ENCODE results near the gene MRPL40. TPM values are rescaled to one million over a fixed set of nuclear protein-coding genes. Genes with fewer than 3 reads are reported as not detected.

The MRPL40 gene
- total RNA-seq, 1 donor from 2014 or later: 14.7 TPM

DNA sequence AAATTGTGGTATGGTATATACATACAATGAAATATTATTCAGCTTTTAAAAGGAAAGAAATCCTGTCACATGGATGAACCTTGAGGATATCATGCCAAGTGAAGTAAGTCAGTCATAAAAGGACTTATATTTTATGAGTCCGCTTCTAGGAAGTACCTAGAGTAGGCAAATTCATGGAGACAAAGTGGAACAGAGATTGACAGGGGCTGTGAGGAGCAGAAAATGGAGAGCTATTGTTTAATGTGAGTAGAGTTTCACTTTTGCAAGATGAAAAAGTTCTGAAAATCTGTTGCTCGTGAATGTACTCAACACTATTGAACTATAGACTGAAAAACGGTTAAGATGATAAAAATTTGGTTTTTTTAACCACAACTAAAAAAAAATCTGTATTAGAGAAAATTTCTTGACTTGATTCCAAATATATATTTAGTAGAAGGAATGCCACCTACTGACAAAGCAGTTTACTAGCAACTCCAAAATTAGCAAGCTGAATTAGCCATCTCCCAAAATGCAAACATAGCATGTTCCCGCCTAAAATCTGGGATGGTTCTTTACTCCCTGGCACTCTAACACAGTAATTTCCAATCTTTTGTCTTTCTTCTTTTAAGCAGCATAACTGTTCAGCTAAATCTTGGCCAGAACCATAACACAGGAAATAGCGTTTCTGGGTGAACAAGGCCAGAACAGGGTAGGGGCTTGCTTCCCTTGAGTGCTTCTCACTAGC lies 45.1 kb downstream of the MRPL40 start:
- Histone ChIP-seq H3K27ac (peak overlapping the region; percentile 7 to 98), H3K4me3 (peak overlapping the region; percentile 84 to 85), H3K9me3 (no peaks in the 10 kb centered on the region), H3K4me1 (peaks cover 3 to 11% of the 10 kb centered on the region in 2 donors), H3K36me3 (peaks cover 24 to 25% of the 10 kb centered on the region in 2 donors), H3K27me3 (no peaks in the 10 kb centered on the region)
- no peak for DNase-seq (ENCODE audit: low spot score in 2 of 2)
- intact Hi-C loops (cut with DNase I): loop anchor here (2.0 kb wide), 1 partner anchor 241 kb away; no protein-coding TSS in a partner anchor
- TF ChIP-seq, protein P1, sequence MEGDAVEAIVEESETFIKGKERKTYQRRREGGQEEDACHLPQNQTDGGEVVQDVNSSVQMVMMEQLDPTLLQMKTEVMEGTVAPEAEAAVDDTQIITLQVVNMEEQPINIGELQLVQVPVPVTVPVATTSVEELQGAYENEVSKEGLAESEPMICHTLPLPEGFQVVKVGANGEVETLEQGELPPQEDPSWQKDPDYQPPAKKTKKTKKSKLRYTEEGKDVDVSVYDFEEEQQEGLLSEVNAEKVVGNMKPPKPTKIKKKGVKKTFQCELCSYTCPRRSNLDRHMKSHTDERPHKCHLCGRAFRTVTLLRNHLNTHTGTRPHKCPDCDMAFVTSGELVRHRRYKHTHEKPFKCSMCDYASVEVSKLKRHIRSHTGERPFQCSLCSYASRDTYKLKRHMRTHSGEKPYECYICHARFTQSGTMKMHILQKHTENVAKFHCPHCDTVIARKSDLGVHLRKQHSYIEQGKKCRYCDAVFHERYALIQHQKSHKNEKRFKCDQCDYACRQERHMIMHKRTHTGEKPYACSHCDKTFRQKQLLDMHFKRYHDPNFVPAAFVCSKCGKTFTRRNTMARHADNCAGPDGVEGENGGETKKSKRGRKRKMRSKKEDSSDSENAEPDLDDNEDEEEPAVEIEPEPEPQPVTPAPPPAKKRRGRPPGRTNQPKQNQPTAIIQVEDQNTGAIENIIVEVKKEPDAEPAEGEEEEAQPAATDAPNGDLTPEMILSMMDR (IDR thresholded peaks at IDR 0.05): peak in 1 of 3 experiments; percentile 24

DNA sequence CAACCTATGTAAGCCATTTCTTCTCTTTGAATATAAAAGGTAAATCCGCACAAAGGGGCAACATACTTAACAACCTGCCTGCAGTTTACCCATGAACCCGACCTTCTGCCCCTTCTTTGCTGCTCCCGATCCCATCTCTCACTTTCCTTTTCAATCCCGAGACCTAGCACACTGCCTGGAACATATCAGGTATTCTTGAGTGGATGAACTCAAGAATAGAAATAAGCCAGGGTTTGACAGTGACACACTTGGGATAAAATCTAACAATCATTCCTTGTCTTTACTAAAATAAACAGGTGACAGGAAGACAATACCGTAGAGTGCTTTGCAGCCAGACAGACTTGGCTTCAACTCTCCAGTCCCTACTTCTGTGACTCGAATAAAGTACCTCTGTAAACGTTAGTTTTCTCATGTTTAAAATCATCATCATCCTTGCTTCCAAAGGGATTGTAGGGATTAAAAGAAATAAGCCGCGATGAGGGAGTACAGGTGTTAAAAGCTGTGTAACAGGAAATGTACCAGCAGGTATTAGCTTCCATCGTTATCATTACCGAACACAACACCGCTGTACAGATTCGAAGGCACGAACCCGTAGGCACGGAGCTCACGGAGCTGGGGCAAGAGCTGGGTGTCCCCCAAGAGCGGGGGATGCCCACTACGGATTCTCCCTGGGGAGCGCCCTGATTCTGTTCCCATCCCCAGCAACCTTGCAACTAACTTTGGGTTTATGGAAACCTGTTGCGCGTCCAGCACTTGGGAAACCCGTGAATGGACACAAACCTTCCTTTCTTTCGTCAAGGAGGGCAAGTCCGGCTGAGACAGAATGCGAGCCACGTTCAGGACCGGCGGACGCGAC lies 45.9 kb downstream of the MRPL40 start:
- DNase-seq (ENCODE audit: low spot score in 2 of 2): no peak
- no peaks in the 10 kb centered on the region for H3K9me3 ChIP-seq
- intact Hi-C loops (cut with DNase I): loop anchor here (2.0 kb wide), 1 partner anchor 241 kb away; no protein-coding TSS in a partner anchor
- TF ChIP-seq, protein P1 (IDR thresholded peaks at IDR 0.05): no peak
- H3K4me3 ChIP-seq: peak overlapping the region; percentile 84 to 85
- H3K27me3 ChIP-seq: no peaks in the 10 kb centered on the region
- peak overlapping the region; percentile 87 to 98 for H3K27ac ChIP-seq
- H3K36me3 ChIP-seq: peaks cover 16 to 18% of the 10 kb centered on the region in 2 donors
- peaks cover 3 to 11% of the 10 kb centered on the region in 2 donors for H3K4me1 ChIP-seq

DNA sequence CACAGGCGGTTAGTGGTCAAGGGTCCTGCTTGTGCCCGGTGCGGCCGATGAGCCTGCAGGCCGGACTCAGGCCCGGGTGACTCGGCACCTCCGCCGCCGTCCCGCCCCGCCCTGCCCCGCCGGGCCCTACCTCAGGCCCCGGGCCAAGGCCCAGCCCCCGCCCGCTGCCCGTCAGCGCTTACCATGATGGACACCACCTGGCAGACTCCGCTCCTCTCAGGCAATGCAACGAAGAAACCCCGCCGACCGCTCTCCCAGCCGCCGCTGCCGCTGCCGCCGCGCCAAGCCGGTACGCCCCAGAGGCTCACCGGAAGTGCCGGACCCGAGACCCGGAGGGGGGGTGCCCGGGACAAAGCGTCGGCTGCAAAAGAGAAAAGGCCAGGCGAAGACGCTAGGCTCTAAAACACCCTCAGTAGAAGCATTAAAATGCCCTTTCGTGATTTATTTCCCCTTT lies 46.6 kb downstream of the MRPL40 start, which contains the start of gene UFD1:
TSS of gene UFD1 (minus strand) at position 293 of the 454 bp plus-strand sequence. CDS start at position 185, 108 bp downstream.
- H3K27me3 ChIP-seq: no peaks in the 10 kb centered on the region
- DNase-seq (ENCODE audit: low spot score in 2 of 2): peak; percentile 26 to 87
- peak within 1 kb of the TSS; percentile 87 to 98 for H3K27ac ChIP-seq
- H3K4me3 ChIP-seq: peak within 1 kb of the TSS; percentile 84 to 85
- peaks cover 10 to 12% of the 10 kb centered on the region in 2 donors for H3K36me3 ChIP-seq
- H3K4me1 ChIP-seq: peaks cover 3 to 11% of the 10 kb centered on the region in 2 donors
- no peaks in the 10 kb centered on the region for H3K9me3 ChIP-seq
- intact Hi-C loops (cut with DNase I): loop anchor here (1.0 to 2.0 kb wide), 6 partner anchors 32 to 335 kb away; partner anchors contain the start of genes C22orf39, CLTCL1, ESS2 and MRPL40
- TF ChIP-seq, protein P1 (IDR thresholded peaks at IDR 0.05): no peak

DNA sequence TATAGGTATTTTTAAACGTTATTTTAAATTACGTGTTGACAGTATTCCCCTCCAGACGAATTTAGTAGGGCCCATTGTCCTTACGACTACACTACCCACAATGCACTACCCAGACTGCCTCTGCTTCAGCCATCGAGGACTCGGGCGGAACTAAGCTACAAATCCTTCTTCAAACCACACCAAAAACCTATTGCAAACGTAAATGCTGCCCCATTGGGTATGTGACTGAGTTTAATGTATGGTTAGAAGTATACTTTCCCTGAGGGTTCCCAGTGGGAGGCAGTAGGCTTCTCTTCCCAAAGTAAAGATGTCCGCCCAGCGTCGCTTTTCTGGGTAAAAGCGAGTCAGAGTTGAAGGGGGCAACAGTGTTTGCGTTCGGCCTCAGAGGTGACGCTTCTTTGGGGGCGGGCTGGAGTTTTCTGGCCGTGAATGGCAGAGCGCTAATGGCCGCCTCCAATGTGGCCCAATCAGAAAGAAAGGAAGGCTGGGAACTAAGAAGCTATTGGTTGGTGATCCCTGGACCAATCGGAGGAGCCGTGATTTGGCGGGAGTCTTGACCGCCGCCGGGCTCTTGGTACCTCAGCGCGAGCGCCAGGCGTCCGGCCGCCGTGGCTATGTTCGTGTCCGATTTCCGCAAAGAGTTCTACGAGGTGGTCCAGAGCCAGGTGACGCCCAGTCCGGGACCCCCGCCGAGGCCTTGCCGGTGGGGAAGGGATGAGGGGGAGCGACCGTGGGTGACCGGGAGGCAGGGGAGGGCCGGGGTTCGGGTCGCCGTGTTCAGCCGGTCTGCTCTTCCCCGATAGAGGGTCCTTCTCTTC lies 47.2 kb downstream of the MRPL40 start, which contains the start of gene CDC45:
TSS of gene CDC45 (plus strand) at position 566 of the 818 bp plus-strand sequence. CDS start at position 615, 49 bp downstream.
- Histone ChIP-seq H3K36me3 (peaks cover 3 to 7% of the 10 kb centered on the region in 2 donors), H3K4me1 (peaks cover 3 to 11% of the 10 kb centered on the region in 2 donors), H3K27me3 (no peaks in the 10 kb centered on the region), H3K9me3 (no peaks in the 10 kb centered on the region), H3K4me3 (peak within 1 kb of the TSS; percentile 84 to 85), H3K27ac (peak within 1 kb of the TSS; percentile 87 to 98)
- TF ChIP-seq, protein P1 (IDR thresholded peaks at IDR 0.05): no peak
- intact Hi-C loops (cut with DNase I): loop anchor here (1.0 to 2.0 kb wide), 6 partner anchors 32 to 335 kb away; partner anchors contain the start of genes C22orf39, CLTCL1, ESS2 and MRPL40
- DNase-seq (ENCODE audit: low spot score in 2 of 2): peak; percentile 90 to 98

Data from ascending aorta (tissue), 2 donors.